Adrenal gland (tissue), 12 donors: ENCODE results near the gene FAM3B. TPM values are rescaled to one million over a fixed set of nuclear protein-coding genes. Genes with fewer than 3 reads are reported as not detected.

Source experiments
- DNase-seq, 7 donors: peaks; one replicate each; pipeline ENCODE4 v3.0.0-alpha.2; 2019 to 2020
- H3K27ac ChIP-seq, 5 donors: fragments of 200-600 bp; sonication (generic) in 4 of 5; 1 replicate in 3 of 5; 2 replicates in 2 of 5; pipeline versions ENCODE4 v1.5.1 to v1.8.0; 2016 to 2020; ENCODE audit warnings: mild to moderate bottlenecking in 1 of 5
- H3K27me3 ChIP-seq: fragments of 200-600 bp; 2 replicates; pipeline ENCODE4 v1.8.0; 2021
- H3K36me3 ChIP-seq, 2 donors: fragments of 200-600 bp; replicated peaks in 1 of 2; 1 replicate in 1 of 2; 2 replicates in 1 of 2; pipeline versions ENCODE4 v1.5.1 to v1.8.0; 2018 to 2022
- H3K4me1 ChIP-seq, 2 donors: fragments of 200-600 bp; replicated peaks in 1 of 2; 1 replicate in 1 of 2; 2 replicates in 1 of 2; pipeline versions ENCODE4 v1.5.1 to v1.8.0; 2018 to 2021
- H3K4me3 ChIP-seq, 4 donors: fragments of 200-600 bp; sonication (generic) in 3 of 4; one replicate each; pipeline ENCODE4 v1.5.1; 2016 to 2018
- H3K9me3 ChIP-seq, 3 donors: fragments of 200-600 bp; sonication (generic) in 1 of 3; replicated peaks in 1 of 3; 1 replicate in 2 of 3; 2 replicates in 1 of 3; pipeline versions ENCODE4 v1.5.1 to v1.8.0; 2016 to 2021
- CTCF ChIP-seq, 6 experiments: fragments of 450-650 bp in 4 of 6; fragments of 200-600 bp in 2 of 6; sonication (generic) in 1 of 6; IDR thresholded peaks; 1 replicate in 5 of 6; 2 replicates in 1 of 6; pipeline versions ENCODE4 v1.5.1 to v1.8.0; 2016 to 2021; ENCODE audit warnings: antibody characterized with exemption in 6 of 6, mild to moderate bottlenecking in 2 of 6, moderate library complexity in 1 of 6
- POLR2A ChIP-seq, 2 donors: fragments of 450-650 bp; IDR thresholded peaks; one replicate each; pipeline ENCODE4 v1.6.1; 2017; ENCODE audit warnings: antibody characterized with exemption in 2 of 2, mild to moderate bottlenecking in 2 of 2, moderate library complexity in 1 of 2
- WGBS, 4 donors: extraction: QIAGEN DNeasy Blood & Tissue Kit in 2 of 4; methylation state at CpG; one replicate each; pipeline versions ENCODE4 v1.1.5 to v1.1.7; 2013 to 2017; 5-methylcytosine and 5-hydroxymethylcytosine counted together
- intact Hi-C, 2 donors: fragments of 100-400 bp; cut with DNase I; formaldehyde crosslinking; loops; one replicate each; pipeline versions ENCODE4 v1.14.1 to v1.15.0; 2022 to 2023
- polyA plus RNA-seq, 3 donors: library from polyadenylated mRNA; stranded (reverse); fragments of 200-250 nt in 2 of 3; fragments of 350-450 nt in 1 of 3; fragmentation: Illumina TruSeq in 1 of 3; extraction: RNeasy Lipid Tissue Mini Kit (QIAGEN cat#74804) in 1 of 3; gene quantifications; one replicate each; pipeline ENCODE4 v1.2.3, GENCODE V29; 2013 to 2014
- total RNA-seq, 9 donors: library from RNA; depleted of rRNA in 4 of 9; stranded (reverse); fragments of >200 nt in 4 of 9; fragments of 120-200 nt in 1 of 9; fragmentation: NEBNext Ultra II Directional in 1 of 9; extraction: Animal tissue kit (Norgen Biotek cat#: 25700) in 1 of 9; gene quantifications; one replicate each; pipeline versions ENCODE4 v1.1.0 to v1.2.4, GENCODE V29; 2013 to 2023
- donor health status: healthy with polysubstance abuse.
- donor health status: Bipolar disorder and iron deficiency.
- donor health status: DM: yes; HTN: yes; CAD: no.
- donor health status: DM: no; HTN: no; CAD: no.
- donor health status: DM: no; HTN: no; CAD: no.
- donor health status: DM: yes; HTN: yes; CAD: no.

Gene FAM3B
- total and polyA plus RNA-seq, 12 donors: 0.07 to 0.38 (median 0.24) TPM; not detected in 8

GRCh38 chr21:41362605-41363369, 46.2 kb downstream of the FAM3B start:
- Histone ChIP-seq H3K27me3 (no peaks in the 10 kb centered on the region), H3K27ac (peak overlapping the region in 1 of 5 donors; percentile 91), H3K9me3 (no peaks in the 10 kb centered on the region), H3K36me3 (no peaks in the 10 kb centered on the region), H3K4me3 (peak overlapping the region in 1 of 4 donors; percentile 37), H3K4me1 (no peaks in the 10 kb centered on the region)
- 83 to 88% (median 84%) methylated on average over 16 of the region's 16 CpGs for WGBS, 4 donors
- DNase-seq: peak in 1 of 7 donors; percentile 39
- TF ChIP-seq POLR2A (IDR thresholded peaks at IDR 0.05) (no peak), CTCF (IDR thresholded peaks at IDR 0.05) (no peak)
- intact Hi-C loops: no loop called here

- peak in 1 of 7 donors; percentile 44 for DNase-seq
- TF ChIP-seq POLR2A (IDR thresholded peaks at IDR 0.05) (no peak), CTCF (IDR thresholded peaks at IDR 0.05) (no peak)
- WGBS, 4 donors: 82 to 88% (median 85%) methylated on average over 16 to 18 of the region's 18 CpGs
- Histone ChIP-seq H3K9me3 (no peaks in the 10 kb centered on the region), H3K4me1 (no peaks in the 10 kb centered on the region), H3K36me3 (no peaks in the 10 kb centered on the region), H3K4me3 (no peak overlapping the region), H3K27me3 (no peaks in the 10 kb centered on the region), H3K27ac (no peak overlapping the region)
- intact Hi-C loops: no loop called here
These were observed 47.0 kb downstream of the FAM3B start for GRCh38 chr21:41363370-41364270.

- H3K27ac ChIP-seq: no peak overlapping the region
- 89 to 93% (median 92%) methylated on average over 6 of the region's 6 CpGs for WGBS, 4 donors
These were observed 47.7 kb downstream of the FAM3B start for GRCh38 chr21:41364308-41364707.

More at GRCh38 chr21:41364308-41364707, 47.7 kb downstream of the FAM3B start:
- TF ChIP-seq CTCF (IDR thresholded peaks at IDR 0.05) (no peak), POLR2A (IDR thresholded peaks at IDR 0.05) (no peak)
- H3K27me3 ChIP-seq: no peaks in the 10 kb centered on the region
- intact Hi-C loops: no loop called here
- H3K36me3 ChIP-seq: no peaks in the 10 kb centered on the region
- DNase-seq: peak in 1 of 7 donors; percentile 41
- H3K4me3 ChIP-seq: no peak overlapping the region
- no peaks in the 10 kb centered on the region for H3K4me1 ChIP-seq
- no peaks in the 10 kb centered on the region for H3K9me3 ChIP-seq
